HepG2 (cell line): ENCODE data around the gene CA10.

Experiments
- SRSF1 ChIP-seq: fragments of 200-400 bp; formaldehyde crosslinking; optimal IDR thresholded peaks from 2 replicates; pipeline ENCODE3; 2017; ENCODE audit warnings: mild to moderate bottlenecking, low read depth, low read length, moderate library complexity
- ZZZ3 ChIP-seq: sonication (generic); formaldehyde crosslinking; IDR thresholded peaks from 2 replicates; pipeline ENCODE4 v1.4.0; 2020; ENCODE audit warnings: missing genetic modification reagents, mild to moderate bottlenecking, borderline replicate concordance
- TF ChIP-seq, protein P1 (sequence below), 2 experiments: IDR thresholded peaks; 2 replicates each; pipeline ENCODE4 v1.6.1; 2011 to 2012; ENCODE audit warnings: low read length in 2 of 2, borderline replicate concordance in 1 of 2, low read depth in 1 of 2, mild to moderate bottlenecking in 1 of 2, moderate library complexity in 1 of 2
- TF ChIP-seq, protein P2 (sequence below): sonication (generic); formaldehyde crosslinking; IDR thresholded peaks from one replicate; pipeline ENCODE4 v1.5.1; 2020; ENCODE audit warnings: mild to moderate bottlenecking, missing genetic modification reagents; ENCODE audit errors: not compliant biosample characterization

GRCh38 chr17:51739245-51739886 lies 419.1 kb downstream of the CA10 start:
- TF ChIP-seq SRSF1 (no peak), ZZZ3 (CRISPR knock-in tag) (no peak)
- TF ChIP-seq, protein P1, sequence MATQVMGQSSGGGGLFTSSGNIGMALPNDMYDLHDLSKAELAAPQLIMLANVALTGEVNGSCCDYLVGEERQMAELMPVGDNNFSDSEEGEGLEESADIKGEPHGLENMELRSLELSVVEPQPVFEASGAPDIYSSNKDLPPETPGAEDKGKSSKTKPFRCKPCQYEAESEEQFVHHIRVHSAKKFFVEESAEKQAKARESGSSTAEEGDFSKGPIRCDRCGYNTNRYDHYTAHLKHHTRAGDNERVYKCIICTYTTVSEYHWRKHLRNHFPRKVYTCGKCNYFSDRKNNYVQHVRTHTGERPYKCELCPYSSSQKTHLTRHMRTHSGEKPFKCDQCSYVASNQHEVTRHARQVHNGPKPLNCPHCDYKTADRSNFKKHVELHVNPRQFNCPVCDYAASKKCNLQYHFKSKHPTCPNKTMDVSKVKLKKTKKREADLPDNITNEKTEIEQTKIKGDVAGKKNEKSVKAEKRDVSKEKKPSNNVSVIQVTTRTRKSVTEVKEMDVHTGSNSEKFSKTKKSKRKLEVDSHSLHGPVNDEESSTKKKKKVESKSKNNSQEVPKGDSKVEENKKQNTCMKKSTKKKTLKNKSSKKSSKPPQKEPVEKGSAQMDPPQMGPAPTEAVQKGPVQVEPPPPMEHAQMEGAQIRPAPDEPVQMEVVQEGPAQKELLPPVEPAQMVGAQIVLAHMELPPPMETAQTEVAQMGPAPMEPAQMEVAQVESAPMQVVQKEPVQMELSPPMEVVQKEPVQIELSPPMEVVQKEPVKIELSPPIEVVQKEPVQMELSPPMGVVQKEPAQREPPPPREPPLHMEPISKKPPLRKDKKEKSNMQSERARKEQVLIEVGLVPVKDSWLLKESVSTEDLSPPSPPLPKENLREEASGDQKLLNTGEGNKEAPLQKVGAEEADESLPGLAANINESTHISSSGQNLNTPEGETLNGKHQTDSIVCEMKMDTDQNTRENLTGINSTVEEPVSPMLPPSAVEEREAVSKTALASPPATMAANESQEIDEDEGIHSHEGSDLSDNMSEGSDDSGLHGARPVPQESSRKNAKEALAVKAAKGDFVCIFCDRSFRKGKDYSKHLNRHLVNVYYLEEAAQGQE (IDR thresholded peaks at IDR 0.05; ENCODE audit: borderline replicate concordance in 1 of 2, low read depth in 1 of 2, low read length in 2 of 2), result no peak
- TF ChIP-seq, protein P2, sequence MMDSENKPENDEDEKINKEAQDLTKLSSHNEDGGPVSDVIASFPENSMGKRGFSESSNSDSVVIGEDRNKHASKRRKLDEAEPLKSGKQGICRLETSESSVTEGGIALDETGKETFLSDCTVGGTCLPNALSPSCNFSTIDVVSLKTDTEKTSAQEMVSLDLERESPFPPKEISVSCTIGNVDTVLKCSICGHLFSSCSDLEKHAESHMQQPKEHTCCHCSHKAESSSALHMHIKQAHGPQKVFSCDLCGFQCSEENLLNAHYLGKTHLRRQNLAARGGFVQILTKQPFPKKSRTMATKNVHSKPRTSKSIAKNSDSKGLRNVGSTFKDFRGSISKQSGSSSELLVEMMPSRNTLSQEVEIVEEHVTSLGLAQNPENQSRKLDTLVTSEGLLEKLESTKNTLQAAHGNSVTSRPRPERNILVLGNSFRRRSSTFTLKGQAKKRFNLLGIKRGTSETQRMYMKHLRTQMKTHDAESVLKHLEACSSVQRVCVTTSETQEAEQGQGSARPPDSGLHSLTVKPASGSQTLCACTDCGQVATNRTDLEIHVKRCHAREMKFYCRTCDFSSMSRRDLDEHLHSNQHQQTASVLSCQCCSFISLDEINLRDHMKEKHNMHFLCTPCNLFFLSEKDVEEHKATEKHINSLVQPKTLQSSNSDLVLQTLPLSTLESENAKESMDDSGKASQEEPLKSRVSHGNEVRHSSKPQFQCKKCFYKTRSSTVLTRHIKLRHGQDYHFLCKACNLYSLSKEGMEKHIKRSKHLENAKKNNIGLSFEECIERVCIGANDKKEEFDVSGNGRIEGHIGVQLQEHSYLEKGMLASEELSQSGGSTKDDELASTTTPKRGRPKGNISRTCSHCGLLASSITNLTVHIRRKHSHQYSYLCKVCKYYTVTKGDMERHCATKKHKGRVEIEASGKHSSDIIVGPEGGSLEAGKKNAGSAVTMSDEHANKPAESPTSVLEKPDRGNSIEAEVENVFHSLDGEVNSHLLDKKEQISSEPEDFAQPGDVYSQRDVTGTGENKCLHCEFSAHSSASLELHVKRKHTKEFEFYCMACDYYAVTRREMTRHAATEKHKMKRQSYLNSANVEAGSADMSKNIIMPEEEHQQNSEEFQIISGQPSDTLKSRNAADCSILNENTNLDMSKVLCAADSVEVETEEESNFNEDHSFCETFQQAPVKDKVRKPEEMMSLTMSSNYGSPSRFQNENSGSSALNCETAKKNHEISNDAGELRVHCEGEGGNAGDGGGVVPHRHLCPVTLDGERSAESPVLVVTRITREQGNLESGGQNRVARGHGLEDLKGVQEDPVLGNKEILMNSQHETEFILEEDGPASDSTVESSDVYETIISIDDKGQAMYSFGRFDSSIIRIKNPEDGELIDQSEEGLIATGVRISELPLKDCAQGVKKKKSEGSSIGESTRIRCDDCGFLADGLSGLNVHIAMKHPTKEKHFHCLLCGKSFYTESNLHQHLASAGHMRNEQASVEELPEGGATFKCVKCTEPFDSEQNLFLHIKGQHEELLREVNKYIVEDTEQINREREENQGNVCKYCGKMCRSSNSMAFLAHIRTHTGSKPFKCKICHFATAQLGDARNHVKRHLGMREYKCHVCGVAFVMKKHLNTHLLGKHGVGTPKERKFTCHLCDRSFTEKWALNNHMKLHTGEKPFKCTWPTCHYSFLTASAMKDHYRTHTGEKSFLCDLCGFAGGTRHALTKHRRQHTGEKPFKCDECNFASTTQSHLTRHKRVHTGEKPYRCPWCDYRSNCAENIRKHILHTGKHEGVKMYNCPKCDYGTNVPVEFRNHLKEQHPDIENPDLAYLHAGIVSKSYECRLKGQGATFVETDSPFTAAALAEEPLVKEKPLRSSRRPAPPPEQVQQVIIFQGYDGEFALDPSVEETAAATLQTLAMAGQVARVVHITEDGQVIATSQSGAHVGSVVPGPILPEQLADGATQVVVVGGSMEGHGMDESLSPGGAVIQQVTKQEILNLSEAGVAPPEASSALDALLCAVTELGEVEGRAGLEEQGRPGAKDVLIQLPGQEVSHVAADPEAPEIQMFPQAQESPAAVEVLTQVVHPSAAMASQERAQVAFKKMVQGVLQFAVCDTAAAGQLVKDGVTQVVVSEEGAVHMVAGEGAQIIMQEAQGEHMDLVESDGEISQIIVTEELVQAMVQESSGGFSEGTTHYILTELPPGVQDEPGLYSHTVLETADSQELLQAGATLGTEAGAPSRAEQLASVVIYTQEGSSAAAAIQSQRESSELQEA (CRISPR knock-in tag), result no peak
